Uterus (tissue), 4 donors: ENCODE data around the gene LDLR. TPM values are rescaled to one million over a fixed set of nuclear protein-coding genes. Genes with fewer than 3 reads are reported as not detected.
A peak's percentile ranks its signal among the peaks of the same experiment; 100 is the strongest.
"Not testable (repeated sequence)": the region's sequence is repeated elsewhere in the genome, so short reads cannot be mapped to it uniquely, and the experiment has no call there.

ENCODE experiments used
- DNase-seq, 2 donors: peaks; one replicate each; pipeline ENCODE4 v3.0.0-alpha.2; 2019 to 2020
- H3K27ac ChIP-seq, 2 donors: fragments of 200-600 bp; sonication (generic); 1 replicate in 1 of 2; 2 replicates in 1 of 2; pipeline ENCODE4 v1.5.1; 2016 to 2018
- H3K27me3 ChIP-seq, 2 donors: fragments of 200-600 bp; sonication (generic); one replicate each; pipeline ENCODE4 v1.5.1; 2018 to 2019; ENCODE audit warnings: control low read depth in 1 of 2
- H3K36me3 ChIP-seq, 2 donors: fragments of 200-600 bp; sonication (generic); one replicate each; pipeline ENCODE4 v1.5.1; 2019; ENCODE audit warnings: control low read depth in 1 of 2
- H3K4me1 ChIP-seq, 2 donors: fragments of 200-600 bp; sonication (generic); one replicate each; pipeline ENCODE4 v1.5.1; 2018 to 2019; ENCODE audit warnings: control low read depth in 1 of 2
- H3K4me3 ChIP-seq, 2 donors: fragments of 200-600 bp; sonication (generic); 1 replicate in 1 of 2; 2 replicates in 1 of 2; pipeline ENCODE4 v1.5.1; 2018 to 2019; ENCODE audit warnings: mild to moderate bottlenecking in 1 of 2
- H3K9me3 ChIP-seq, 2 donors: fragments of 200-600 bp; sonication (generic); one replicate each; pipeline ENCODE4 v1.5.1; 2019; ENCODE audit warnings: control low read depth in 1 of 2
- POLR2A ChIP-seq, 2 donors: fragments of 450-650 bp; IDR thresholded peaks; one replicate each; pipeline ENCODE4 v1.6.1; 2016; ENCODE audit warnings: antibody characterized with exemption in 2 of 2, mild to moderate bottlenecking in 1 of 2, moderate library complexity in 1 of 2
- intact Hi-C: fragments of 100-400 bp; cut with DNase I; formaldehyde crosslinking; loops from one replicate; pipeline ENCODE4 v1.15.1; 2023; ENCODE audit warnings: low total_unique reads
- total RNA-seq, 4 donors: library from RNA; depleted of rRNA in 3 of 4; stranded (reverse); fragments of >200 nt in 3 of 4; gene quantifications; one replicate each; pipeline versions ENCODE4 v1.1.0 to v1.2.4, GENCODE V29; 2014 to 2023
- TF ChIP-seq, protein P1 (sequence below), 4 experiments: fragments of 200-600 bp in 2 of 4; fragments of 450-650 bp in 2 of 4; sonication (generic) in 2 of 4; IDR thresholded peaks; one replicate each; pipeline ENCODE4 v1.5.1; 2016 to 2019; ENCODE audit warnings: antibody characterized with exemption in 4 of 4, mild to moderate bottlenecking in 2 of 4, moderate library complexity in 1 of 4
- donor health status: DM: yes; HTN: yes; CAD: no.

LDLR gene
- total RNA-seq, 4 donors from 2014 or later = 7.9 to 55.3 (median 48.8) TPM

DNA sequence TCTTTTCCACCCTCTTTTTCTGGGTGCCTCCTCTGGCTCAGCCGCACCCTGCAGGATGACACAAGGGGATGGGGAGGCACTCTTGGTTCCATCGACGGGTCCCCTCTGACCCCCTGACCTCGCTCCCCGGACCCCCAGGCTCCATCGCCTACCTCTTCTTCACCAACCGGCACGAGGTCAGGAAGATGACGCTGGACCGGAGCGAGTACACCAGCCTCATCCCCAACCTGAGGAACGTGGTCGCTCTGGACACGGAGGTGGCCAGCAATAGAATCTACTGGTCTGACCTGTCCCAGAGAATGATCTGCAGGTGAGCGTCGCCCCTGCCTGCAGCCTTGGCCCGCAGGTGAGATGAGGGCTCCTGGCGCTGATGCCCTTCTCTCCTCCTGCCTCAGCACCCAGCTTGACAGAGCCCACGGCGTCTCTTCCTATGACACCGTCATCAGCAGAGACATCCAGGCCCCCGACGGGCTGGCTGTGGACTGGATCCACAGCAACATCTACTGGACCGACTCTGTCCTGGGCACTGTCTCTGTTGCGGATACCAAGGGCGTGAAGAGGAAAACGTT is 24.0 kb downstream of the LDLR start:
- H3K27ac ChIP-seq = no peak overlapping the region
- H3K4me3 ChIP-seq = no peak overlapping the region
- TF ChIP-seq, protein P1, sequence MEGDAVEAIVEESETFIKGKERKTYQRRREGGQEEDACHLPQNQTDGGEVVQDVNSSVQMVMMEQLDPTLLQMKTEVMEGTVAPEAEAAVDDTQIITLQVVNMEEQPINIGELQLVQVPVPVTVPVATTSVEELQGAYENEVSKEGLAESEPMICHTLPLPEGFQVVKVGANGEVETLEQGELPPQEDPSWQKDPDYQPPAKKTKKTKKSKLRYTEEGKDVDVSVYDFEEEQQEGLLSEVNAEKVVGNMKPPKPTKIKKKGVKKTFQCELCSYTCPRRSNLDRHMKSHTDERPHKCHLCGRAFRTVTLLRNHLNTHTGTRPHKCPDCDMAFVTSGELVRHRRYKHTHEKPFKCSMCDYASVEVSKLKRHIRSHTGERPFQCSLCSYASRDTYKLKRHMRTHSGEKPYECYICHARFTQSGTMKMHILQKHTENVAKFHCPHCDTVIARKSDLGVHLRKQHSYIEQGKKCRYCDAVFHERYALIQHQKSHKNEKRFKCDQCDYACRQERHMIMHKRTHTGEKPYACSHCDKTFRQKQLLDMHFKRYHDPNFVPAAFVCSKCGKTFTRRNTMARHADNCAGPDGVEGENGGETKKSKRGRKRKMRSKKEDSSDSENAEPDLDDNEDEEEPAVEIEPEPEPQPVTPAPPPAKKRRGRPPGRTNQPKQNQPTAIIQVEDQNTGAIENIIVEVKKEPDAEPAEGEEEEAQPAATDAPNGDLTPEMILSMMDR (IDR thresholded peaks at IDR 0.05) = no peak
- TF ChIP-seq POLR2A (IDR thresholded peaks at IDR 0.05) = no peak
- no peaks in the 10 kb centered on the region for H3K9me3 ChIP-seq
- no peaks in the 10 kb centered on the region for H3K4me1 ChIP-seq
- DNase-seq = no peak
- H3K36me3 ChIP-seq = no peaks in the 10 kb centered on the region
- no peaks in the 10 kb centered on the region for H3K27me3 ChIP-seq
- intact Hi-C loops = loop anchor here (5.0 kb wide), 1 partner anchor 61 kb away; no protein-coding TSS in a partner anchor

DNA sequence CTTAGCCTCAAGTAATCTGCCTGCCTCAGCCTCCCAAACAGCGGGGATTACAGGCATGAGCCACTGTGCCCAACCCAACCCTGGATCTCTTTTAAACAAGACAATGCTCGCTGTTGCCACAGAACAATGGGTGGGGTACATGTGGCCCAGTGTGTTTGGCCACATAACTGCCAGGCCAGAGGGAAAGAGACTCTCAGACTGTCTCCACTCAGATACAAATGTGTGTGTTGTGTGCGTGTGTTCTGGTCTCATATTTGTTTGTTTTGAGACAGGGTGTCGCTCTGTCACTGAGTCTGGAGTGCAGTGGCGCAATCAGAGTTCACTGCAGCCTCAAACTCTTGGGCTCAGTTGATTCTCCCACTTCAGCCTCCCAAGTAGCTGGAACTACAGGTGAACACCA is 25.8 kb downstream of the LDLR start:
- no peaks in the 10 kb centered on the region for H3K9me3 ChIP-seq
- TF ChIP-seq, protein P1 (IDR thresholded peaks at IDR 0.05) = no peak
- peak overlapping the region in 1 of 2 donors; percentile 70 for H3K27ac ChIP-seq
- no peaks in the 10 kb centered on the region for H3K4me1 ChIP-seq
- no peaks in the 10 kb centered on the region for H3K27me3 ChIP-seq
- intact Hi-C loops = no loop called here
- DNase-seq = no peak
- H3K36me3 ChIP-seq = no peaks in the 10 kb centered on the region
- no peak overlapping the region for H3K4me3 ChIP-seq

- intact Hi-C loops = no loop called here
- Histone ChIP-seq H3K36me3 (no peaks in the 10 kb centered on the region), H3K4me3 (no peak overlapping the region), H3K27me3 (no peaks in the 10 kb centered on the region), H3K4me1 (no peaks in the 10 kb centered on the region), H3K9me3 (no peaks in the 10 kb centered on the region), H3K27ac (peak overlapping the region; percentile 24 to 70)
- DNase-seq = peak in 1 of 2 donors; percentile 51
- TF ChIP-seq, protein P1 (IDR thresholded peaks at IDR 0.05) = no peak
- no peak for TF ChIP-seq POLR2A (IDR thresholded peaks at IDR 0.05)
Measured at GRCh38 chr19:11115895-11116446, 26.7 kb downstream of the LDLR start.

DNA sequence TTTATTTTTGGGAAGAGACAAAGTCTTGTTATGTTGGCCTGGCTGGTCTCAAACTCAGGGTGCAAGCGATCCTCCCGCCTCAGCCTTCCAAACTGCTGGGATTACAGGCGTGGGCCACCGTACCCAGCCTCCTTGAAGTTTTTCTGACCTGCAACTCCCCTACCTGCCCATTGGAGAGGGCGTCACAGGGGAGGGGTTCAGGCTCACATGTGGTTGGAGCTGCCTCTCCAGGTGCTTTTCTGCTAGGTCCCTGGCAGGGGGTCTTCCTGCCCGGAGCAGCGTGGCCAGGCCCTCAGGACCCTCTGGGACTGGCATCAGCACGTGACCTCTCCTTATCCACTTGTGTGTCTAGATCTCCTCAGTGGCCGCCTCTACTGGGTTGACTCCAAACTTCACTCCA is 27.2 kb downstream of the LDLR start:
- no peak overlapping the region for H3K4me3 ChIP-seq
- DNase-seq = no peak
- TF ChIP-seq, protein P1 (IDR thresholded peaks at IDR 0.05) = no peak
- TF ChIP-seq POLR2A (IDR thresholded peaks at IDR 0.05) = no peak
- peak overlapping the region in 1 of 2 donors; percentile 70 for H3K27ac ChIP-seq
- no peaks in the 10 kb centered on the region for H3K27me3 ChIP-seq
- H3K4me1 ChIP-seq = no peaks in the 10 kb centered on the region
- H3K36me3 ChIP-seq = no peaks in the 10 kb centered on the region
- intact Hi-C loops = no loop called here
- no peaks in the 10 kb centered on the region for H3K9me3 ChIP-seq

GRCh38 chr19:11121963-11122362 is 32.7 kb downstream of the LDLR start:
- H3K4me1 ChIP-seq, H3K27ac ChIP-seq, H3K9me3 ChIP-seq, DNase-seq, H3K4me3 ChIP-seq, H3K36me3 ChIP-seq, intact Hi-C loops, H3K27me3 ChIP-seq: not testable (repeated sequence)
